Sigmoid colon (tissue), 7 donors: ENCODE results near the gene UGT1A10. TPM values are rescaled to one million over a fixed set of nuclear protein-coding genes. Genes with fewer than 3 reads are reported as not detected.

Experiments used
- DNase-seq: peaks from one replicate; pipeline ENCODE4 v3.0.0-alpha.2; 2019
- H3K27ac ChIP-seq, 4 donors: fragments of 200-600 bp; sonication (generic); one replicate each; pipeline ENCODE4 v1.5.1; 2016 to 2019; ENCODE audit warnings: mild to moderate bottlenecking in 1 of 4
- H3K27me3 ChIP-seq, 3 donors: fragments of 200-600 bp; sonication (generic); one replicate each; pipeline ENCODE4 v1.5.1; 2019; ENCODE audit warnings: mild to moderate bottlenecking in 1 of 3
- H3K36me3 ChIP-seq, 4 donors: fragments of 200-600 bp; sonication (generic); one replicate each; pipeline ENCODE4 v1.5.1; 2016 to 2019
- H3K4me1 ChIP-seq, 4 donors: fragments of 200-600 bp; sonication (generic); one replicate each; pipeline ENCODE4 v1.5.1; 2017 to 2019
- H3K4me3 ChIP-seq, 4 donors: fragments of 200-600 bp; sonication (generic); one replicate each; pipeline ENCODE4 v1.5.1; 2017 to 2019; ENCODE audit warnings: mild to moderate bottlenecking in 2 of 4, moderate library complexity in 1 of 4
- H3K9me3 ChIP-seq, 4 donors: fragments of 200-600 bp in 3 of 4; sonication (generic) in 3 of 4; one replicate each; pipeline versions ENCODE4 v1.5.1 to v1.6.1; 2013 to 2019
- EP300 ChIP-seq, 4 donors: sonication (generic); formaldehyde crosslinking; IDR thresholded peaks; one replicate each; pipeline ENCODE4 v1.6.1; 2017; ENCODE audit warnings: antibody characterized with exemption in 4 of 4
- POLR2A ChIP-seq, 2 donors: fragments of 450-650 bp; IDR thresholded peaks; one replicate each; pipeline ENCODE4 v1.6.1; 2016; ENCODE audit warnings: antibody characterized with exemption in 2 of 2, mild to moderate bottlenecking in 2 of 2, moderate library complexity in 2 of 2
- POLR2AphosphoS5 ChIP-seq, 4 donors: sonication (generic); formaldehyde crosslinking; IDR thresholded peaks; one replicate each; pipeline ENCODE4 v1.6.1; 2017; ENCODE audit warnings: antibody characterized with exemption in 4 of 4
- WGBS, 2 donors: extraction: QIAGEN DNeasy Blood & Tissue Kit; methylation state at CpG; one replicate each; pipeline ENCODE4 v1.1.7; 2013; 5-methylcytosine and 5-hydroxymethylcytosine counted together
- intact Hi-C: fragments of 100-400 bp; cut with DNase I; formaldehyde crosslinking; loops from one replicate; pipeline ENCODE4 v1.15.1; 2023
- polyA plus RNA-seq, 3 donors: library from polyadenylated mRNA; stranded (reverse); fragments of 200-250 nt; gene quantifications; one replicate each; pipeline ENCODE4 v1.2.3, GENCODE V29; 2013
- total RNA-seq, 4 donors: library from RNA; depleted of rRNA; stranded (reverse); fragments of >200 nt; gene quantifications; one replicate each; pipeline ENCODE4 v1.1.0, GENCODE V29; 2016
- TF ChIP-seq, protein P1 (sequence below), 4 experiments: fragments of 450-650 bp in 3 of 4; fragments of 200-600 bp in 1 of 4; IDR thresholded peaks; one replicate each; pipeline ENCODE4 v1.5.1; 2016 to 2019; ENCODE audit warnings: antibody characterized with exemption in 4 of 4, mild to moderate bottlenecking in 3 of 4, moderate library complexity in 2 of 4
- donor health status: healthy with polysubstance abuse.
- donor health status: Bipolar disorder and iron deficiency.
- donor health status: healthy.

Gene UGT1A10
- total and polyA plus RNA-seq, 7 donors = 10.8 to 27.3 (median 19.7) TPM; not detected in 4

DNA sequence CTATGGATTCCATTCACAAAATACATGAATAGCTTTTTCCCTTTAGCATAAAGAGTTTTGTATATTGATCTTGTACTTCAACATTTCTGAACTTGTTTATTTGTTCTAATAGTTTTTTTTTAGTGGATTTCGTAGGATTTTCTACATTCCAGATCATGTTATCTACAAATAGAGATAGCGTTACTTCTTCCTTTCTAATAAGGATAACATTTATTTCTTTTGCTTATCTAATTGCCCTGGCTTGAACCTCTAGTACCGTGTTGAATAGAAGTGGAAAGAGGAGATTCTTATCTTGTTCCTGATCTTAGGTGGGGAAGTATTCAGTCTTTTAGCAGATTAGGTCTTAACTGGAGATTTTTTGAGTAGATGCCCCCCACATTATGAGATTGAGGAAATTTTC lies 66.0 kb downstream of the UGT1A10 start:
- 73 to 80% methylated on average over 3 of the region's 3 CpGs for WGBS, 2 donors
- Histone ChIP-seq H3K36me3 (no peaks in the 10 kb centered on the region), H3K4me1 (no peaks in the 10 kb centered on the region), H3K9me3 (no peaks in the 10 kb centered on the region), H3K27ac (no peak overlapping the region), H3K27me3 (no peaks in the 10 kb centered on the region), H3K4me3 (no peak overlapping the region)
- no peak for DNase-seq
- TF ChIP-seq POLR2AphosphoS5 (IDR thresholded peaks at IDR 0.05) (no peak), POLR2A (IDR thresholded peaks at IDR 0.05) (no peak), EP300 (IDR thresholded peaks at IDR 0.05) (no peak)
- TF ChIP-seq, protein P1, sequence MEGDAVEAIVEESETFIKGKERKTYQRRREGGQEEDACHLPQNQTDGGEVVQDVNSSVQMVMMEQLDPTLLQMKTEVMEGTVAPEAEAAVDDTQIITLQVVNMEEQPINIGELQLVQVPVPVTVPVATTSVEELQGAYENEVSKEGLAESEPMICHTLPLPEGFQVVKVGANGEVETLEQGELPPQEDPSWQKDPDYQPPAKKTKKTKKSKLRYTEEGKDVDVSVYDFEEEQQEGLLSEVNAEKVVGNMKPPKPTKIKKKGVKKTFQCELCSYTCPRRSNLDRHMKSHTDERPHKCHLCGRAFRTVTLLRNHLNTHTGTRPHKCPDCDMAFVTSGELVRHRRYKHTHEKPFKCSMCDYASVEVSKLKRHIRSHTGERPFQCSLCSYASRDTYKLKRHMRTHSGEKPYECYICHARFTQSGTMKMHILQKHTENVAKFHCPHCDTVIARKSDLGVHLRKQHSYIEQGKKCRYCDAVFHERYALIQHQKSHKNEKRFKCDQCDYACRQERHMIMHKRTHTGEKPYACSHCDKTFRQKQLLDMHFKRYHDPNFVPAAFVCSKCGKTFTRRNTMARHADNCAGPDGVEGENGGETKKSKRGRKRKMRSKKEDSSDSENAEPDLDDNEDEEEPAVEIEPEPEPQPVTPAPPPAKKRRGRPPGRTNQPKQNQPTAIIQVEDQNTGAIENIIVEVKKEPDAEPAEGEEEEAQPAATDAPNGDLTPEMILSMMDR (IDR thresholded peaks at IDR 0.05) = no peak
- intact Hi-C loops = no loop called here

DNA sequence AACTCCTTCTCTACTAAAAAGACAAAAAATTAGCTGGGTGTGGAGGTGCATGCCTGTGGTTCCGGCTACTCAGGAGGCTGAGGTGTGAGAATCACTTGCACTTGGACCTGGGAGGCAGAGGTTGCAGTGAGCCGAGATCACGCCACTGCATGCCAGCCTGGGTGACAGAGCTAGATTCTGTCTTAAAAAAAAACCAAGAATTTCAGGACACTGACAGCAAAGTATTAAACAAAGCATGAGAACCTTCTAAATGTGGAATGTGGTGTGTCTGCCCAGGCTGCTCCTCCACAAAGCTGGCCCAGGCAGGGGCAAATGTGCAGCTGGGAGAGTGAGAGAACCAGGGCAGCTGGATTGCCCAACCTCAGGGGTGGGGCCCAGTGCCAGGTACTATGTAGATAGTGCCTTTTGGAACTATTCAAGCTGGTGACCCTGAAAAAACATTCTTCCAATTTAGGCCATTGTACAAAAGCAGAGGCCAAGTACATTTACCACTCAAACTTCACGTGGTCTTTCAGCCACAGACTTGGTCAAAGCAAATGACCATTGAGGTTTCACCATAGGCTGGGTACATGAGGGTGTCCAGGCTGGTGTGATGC lies 69.8 kb downstream of the UGT1A10 start:
- Histone ChIP-seq H3K36me3 (no peaks in the 10 kb centered on the region), H3K9me3 (no peaks in the 10 kb centered on the region), H3K27ac (no peak overlapping the region), H3K4me3 (no peak overlapping the region), H3K4me1 (no peaks in the 10 kb centered on the region), H3K27me3 (no peaks in the 10 kb centered on the region)
- no peak for DNase-seq
- intact Hi-C loops = no loop called here
- WGBS, 2 donors = 49 to 67% methylated on average over 4 of the region's 4 CpGs
- TF ChIP-seq, protein P1 (IDR thresholded peaks at IDR 0.05) = no peak
- TF ChIP-seq POLR2A (IDR thresholded peaks at IDR 0.05) = no peak
- no peak for TF ChIP-seq EP300 (IDR thresholded peaks at IDR 0.05)
- TF ChIP-seq POLR2AphosphoS5 (IDR thresholded peaks at IDR 0.05) = no peak

DNA sequence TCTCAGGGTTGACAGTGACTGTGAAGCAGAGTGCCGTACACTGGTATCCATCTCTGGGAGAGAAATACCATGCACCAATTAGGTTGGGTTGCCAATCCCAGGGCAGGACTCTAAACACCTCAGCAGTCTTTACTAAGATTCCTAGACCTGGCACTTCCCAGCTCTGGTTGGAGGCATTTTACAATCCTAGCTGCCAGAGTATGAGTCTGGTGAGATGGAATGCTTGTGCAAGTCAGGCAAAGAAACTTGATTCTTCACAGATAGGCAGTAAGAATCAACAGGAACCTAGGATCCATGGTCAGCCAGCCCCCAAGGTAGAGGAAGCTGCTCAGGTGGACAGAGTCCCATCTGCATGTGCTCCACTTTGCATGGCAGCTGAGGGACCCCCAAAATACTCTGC lies 70.5 kb downstream of the UGT1A10 start:
- TF ChIP-seq EP300 (IDR thresholded peaks at IDR 0.05) = no peak
- TF ChIP-seq, protein P1 (IDR thresholded peaks at IDR 0.05) = no peak
- no peak for TF ChIP-seq POLR2AphosphoS5 (IDR thresholded peaks at IDR 0.05)
- TF ChIP-seq POLR2A (IDR thresholded peaks at IDR 0.05) = no peak
- no peaks in the 10 kb centered on the region for H3K27me3 ChIP-seq
- no peak overlapping the region for H3K27ac ChIP-seq
- no peak overlapping the region for H3K4me3 ChIP-seq
- no peaks in the 10 kb centered on the region for H3K36me3 ChIP-seq
- intact Hi-C loops = no loop called here
- whole genome bisulfite sequencing, 2 donors = 0 to 49% methylated on average over 1 of the region's 1 CpG
- H3K9me3 ChIP-seq = no peaks in the 10 kb centered on the region
- no peaks in the 10 kb centered on the region for H3K4me1 ChIP-seq
- DNase-seq = no peak

DNA sequence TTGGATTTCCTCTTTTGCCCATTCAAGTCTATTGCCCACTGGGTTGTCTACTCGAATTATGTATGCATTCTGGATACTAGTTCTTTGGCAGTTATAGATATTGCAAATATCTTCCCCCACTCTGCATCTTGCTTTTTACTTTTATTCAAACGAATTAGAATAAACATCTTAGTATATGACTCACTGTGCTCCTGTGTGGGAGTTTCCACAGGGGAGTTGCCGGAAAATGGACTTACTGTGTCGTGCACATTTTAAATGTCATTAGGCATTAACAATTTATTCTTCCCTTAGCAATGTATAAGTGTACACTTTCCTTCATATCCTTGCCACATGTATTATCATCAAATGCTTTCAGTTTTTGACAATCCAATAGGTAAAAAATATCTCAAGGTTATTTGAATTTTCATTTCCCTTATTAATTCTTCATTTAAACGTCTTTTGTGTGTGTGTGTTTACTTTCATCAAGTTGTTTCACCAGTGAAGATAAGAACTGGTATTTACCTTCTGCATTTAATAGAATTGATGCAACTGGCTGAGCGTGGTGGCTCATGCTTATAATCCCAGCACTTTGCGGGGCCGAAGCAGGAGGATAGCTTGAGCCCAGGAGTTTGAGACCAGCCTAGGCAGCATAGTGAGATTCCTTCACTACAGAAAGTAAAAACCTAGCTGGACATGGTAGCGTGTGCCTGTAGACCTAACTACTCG lies 71.8 kb downstream of the UGT1A10 start:
- DNase-seq = no peak
- H3K9me3 ChIP-seq = no peaks in the 10 kb centered on the region
- intact Hi-C loops = no loop called here
- H3K27me3 ChIP-seq = no peaks in the 10 kb centered on the region
- H3K4me3 ChIP-seq = no peak overlapping the region
- no peaks in the 10 kb centered on the region for H3K36me3 ChIP-seq
- no peak overlapping the region for H3K27ac ChIP-seq
- no peaks in the 10 kb centered on the region for H3K4me1 ChIP-seq
- WGBS, 2 donors = 80% methylated on average over 10 of the region's 10 CpGs
- TF ChIP-seq POLR2AphosphoS5 (IDR thresholded peaks at IDR 0.05) (no peak), EP300 (IDR thresholded peaks at IDR 0.05) (no peak), POLR2A (IDR thresholded peaks at IDR 0.05) (no peak)
- TF ChIP-seq, protein P1 (IDR thresholded peaks at IDR 0.05) = no peak
